ENCODE measurements around the gene PRLH. TPM values are rescaled to one million over a fixed set of nuclear protein-coding genes. Genes with fewer than 3 reads are reported as not detected.

PRLH gene
- not detected in 2 replicates for total RNA-seq

- intact Hi-C loops (cut with micrococcal nuclease) = no loop called here
These were observed at the start of gene PRLH for GRCh38 chr2:237566401-237567235. TSS of gene PRLH (plus strand) at chr2:237566574. CDS start at chr2:237566574, 0 bp downstream.

- intact Hi-C loops (cut with micrococcal nuclease) = loop anchor here (10.0 kb wide), 2 partner anchors 228 to 258 kb away; no protein-coding TSS in a partner anchor
These were observed 49.2 kb upstream of the PRLH start for GRCh38 chr2:237517163-237517562.

- intact Hi-C loops (cut with micrococcal nuclease) = loop anchor here (10.0 kb wide), 2 partner anchors 227 to 257 kb away; no protein-coding TSS in a partner anchor
These were observed 48.4 kb upstream of the PRLH start for GRCh38 chr2:237517990-237518389.

- intact Hi-C loops (cut with micrococcal nuclease) = loop anchor here (10.0 kb wide), 2 partner anchors 225 to 255 kb away; no protein-coding TSS in a partner anchor
These were observed 46.7 kb upstream of the PRLH start for GRCh38 chr2:237519506-237520245.

- intact Hi-C loops (cut with micrococcal nuclease) = no loop called here
These were observed 46.1 kb upstream of the PRLH start for GRCh38 chr2:237520290-237520689.

GRCh38 chr2:237524631-237525030 is 41.7 kb upstream of the PRLH start:
- intact Hi-C loops (cut with micrococcal nuclease) = no loop called here

GRCh38 chr2:237525559-237526157 is 40.7 kb upstream of the PRLH start:
- intact Hi-C loops (cut with micrococcal nuclease) = no loop called here

GRCh38 chr2:237527233-237527632 is 39.1 kb upstream of the PRLH start:
- intact Hi-C loops (cut with micrococcal nuclease) = no loop called here

- intact Hi-C loops (cut with micrococcal nuclease) = no loop called here
These were observed 38.6 kb upstream of the PRLH start for GRCh38 chr2:237527766-237528165.

GRCh38 chr2:237529452-237530402 is 36.6 kb upstream of the PRLH start:
- intact Hi-C loops (cut with micrococcal nuclease) = no loop called here

GRCh38 chr2:237530472-237531433 is 35.6 kb upstream of the PRLH start:
- intact Hi-C loops (cut with micrococcal nuclease) = no loop called here

- intact Hi-C loops (cut with micrococcal nuclease) = no loop called here
These were observed 34.2 kb upstream of the PRLH start for GRCh38 chr2:237532160-237532559.

- intact Hi-C loops (cut with micrococcal nuclease) = no loop called here
These were observed 32.7 kb upstream of the PRLH start for GRCh38 chr2:237533668-237534161.

GRCh38 chr2:237534380-237534779 is 32.0 kb upstream of the PRLH start:
- intact Hi-C loops (cut with micrococcal nuclease) = no loop called here

GRCh38 chr2:237535385-237536082 is 30.8 kb upstream of the PRLH start:
- intact Hi-C loops (cut with micrococcal nuclease) = no loop called here

- intact Hi-C loops (cut with micrococcal nuclease) = no loop called here
These were observed 30.3 kb upstream of the PRLH start for GRCh38 chr2:237536083-237536415.

GRCh38 chr2:237536617-237537016 is 29.8 kb upstream of the PRLH start:
- intact Hi-C loops (cut with micrococcal nuclease) = no loop called here

- intact Hi-C loops (cut with micrococcal nuclease) = no loop called here
These were observed 28.2 kb upstream of the PRLH start for GRCh38 chr2:237538001-237538720.

All from T-helper 2 cell treated with Interferon-gamma antibody and Interleukin-4, amounts not matched to agents 100 ng/mL and 5 ng/mL, for 36 hours (primary cell).